Astrocyte (in vitro differentiated cells and primary cell): ENCODE measurements around the gene GLRX5.

Experiments
- CTCF ChIP-seq: IDR thresholded peaks from 2 replicates; pipeline ENCODE4 v1.5.1; 2011; ENCODE audit warnings: low read depth, mild to moderate bottlenecking, inconsistent platforms, low read length, moderate library complexity; ENCODE audit not compliant: insufficient read depth
- EZH2 ChIP-seq: IDR thresholded peaks from 2 replicates; pipeline ENCODE4 v1.6.1; 2012; ENCODE audit warnings: mild to moderate bottlenecking, low read length, inconsistent platforms; ENCODE audit not compliant: insufficient read depth

- TF ChIP-seq CTCF = no peak
- TF ChIP-seq EZH2 = no peak
Observed at GRCh38 chr14:95522556-95522955, 12.3 kb upstream of the GLRX5 start.
